Effector CD4-positive, alpha-beta T cell (primary cell): Measurements from ENCODE around the gene ATXN7L3B.

ENCODE experiments used
- DNase-seq: peaks from one replicate; pipeline ENCODE4 v3.0.0-alpha.2; 2020

ATXN7L3B gene

GRCh38 chr12:74552201-74552600 is 14.6 kb downstream of the ATXN7L3B start:
- no peak for DNase-seq

GRCh38 chr12:74559728-74560127 is 22.1 kb downstream of the ATXN7L3B start:
- no peak for DNase-seq

GRCh38 chr12:74563927-74564326 is 26.3 kb downstream of the ATXN7L3B start:
- DNase-seq: no peak

- no peak for DNase-seq
Measured at GRCh38 chr12:74578486-74578885, 40.9 kb downstream of the ATXN7L3B start.

- no peak for DNase-seq
Measured at GRCh38 chr12:74579446-74579845, 41.8 kb downstream of the ATXN7L3B start.

- no peak for DNase-seq
Measured at GRCh38 chr12:74579981-74580380, 42.3 kb downstream of the ATXN7L3B start.

GRCh38 chr12:74581439-74581838 is 43.8 kb downstream of the ATXN7L3B start:
- no peak for DNase-seq

GRCh38 chr12:74584483-74585062 is 46.9 kb downstream of the ATXN7L3B start:
- DNase-seq: no peak

- no peak for DNase-seq
Measured at GRCh38 chr12:74586251-74586650, 48.6 kb downstream of the ATXN7L3B start.
